ENCODE measurements around the gene ACAD9.
A peak's percentile ranks its signal among the peaks of the same experiment; 100 is the strongest.
"Not testable (repeated sequence)": the region's sequence is repeated elsewhere in the genome, so short reads cannot be mapped to it uniquely, and the experiment has no call there.

The ACAD9 gene

DNA sequence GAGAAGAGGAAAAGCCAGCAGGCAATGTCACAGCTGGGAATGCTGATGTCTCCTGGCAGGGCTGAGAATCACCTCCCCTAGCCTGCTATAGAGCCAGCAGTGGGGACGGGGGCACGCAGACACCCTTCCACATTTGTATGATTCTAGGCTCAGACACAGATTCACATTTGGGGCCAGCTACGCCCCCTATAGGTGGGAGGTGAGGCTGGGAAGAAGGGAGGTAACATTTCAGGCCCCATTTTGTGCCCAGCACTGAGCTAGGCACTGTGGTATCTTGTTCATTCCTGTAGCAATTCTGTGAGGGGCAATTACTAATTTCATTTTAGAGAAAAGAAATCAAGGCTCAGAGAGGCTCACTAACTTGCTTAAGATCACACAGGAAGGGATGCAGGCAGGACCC, 15.9 kb upstream of the ACAD9 start:
- peak; percentile 34 for DNase-seq

DNA sequence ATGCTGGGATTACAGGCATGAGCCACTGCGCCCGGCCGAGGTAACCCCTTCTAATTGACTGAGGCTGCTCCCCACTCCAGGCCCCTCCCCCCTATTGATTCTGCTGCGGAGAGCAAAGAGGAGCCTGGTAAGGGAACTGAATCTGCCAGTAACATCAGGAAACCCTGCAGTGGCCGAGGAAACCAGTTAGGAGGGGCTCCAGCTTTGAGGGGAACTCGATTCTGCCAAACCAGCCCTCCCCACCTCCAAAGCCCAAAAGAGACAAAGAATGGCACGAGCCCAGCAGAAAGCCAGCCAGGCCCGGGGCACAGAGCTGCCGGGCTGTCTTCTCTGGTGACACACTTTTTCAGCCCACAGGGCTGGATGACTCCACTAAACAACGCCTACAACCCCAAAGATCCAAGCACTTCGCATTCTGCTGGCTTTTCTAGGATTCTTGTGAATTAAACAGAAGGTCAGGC, 15.0 kb upstream of the ACAD9 start:
- DNase-seq = no peak

DNA sequence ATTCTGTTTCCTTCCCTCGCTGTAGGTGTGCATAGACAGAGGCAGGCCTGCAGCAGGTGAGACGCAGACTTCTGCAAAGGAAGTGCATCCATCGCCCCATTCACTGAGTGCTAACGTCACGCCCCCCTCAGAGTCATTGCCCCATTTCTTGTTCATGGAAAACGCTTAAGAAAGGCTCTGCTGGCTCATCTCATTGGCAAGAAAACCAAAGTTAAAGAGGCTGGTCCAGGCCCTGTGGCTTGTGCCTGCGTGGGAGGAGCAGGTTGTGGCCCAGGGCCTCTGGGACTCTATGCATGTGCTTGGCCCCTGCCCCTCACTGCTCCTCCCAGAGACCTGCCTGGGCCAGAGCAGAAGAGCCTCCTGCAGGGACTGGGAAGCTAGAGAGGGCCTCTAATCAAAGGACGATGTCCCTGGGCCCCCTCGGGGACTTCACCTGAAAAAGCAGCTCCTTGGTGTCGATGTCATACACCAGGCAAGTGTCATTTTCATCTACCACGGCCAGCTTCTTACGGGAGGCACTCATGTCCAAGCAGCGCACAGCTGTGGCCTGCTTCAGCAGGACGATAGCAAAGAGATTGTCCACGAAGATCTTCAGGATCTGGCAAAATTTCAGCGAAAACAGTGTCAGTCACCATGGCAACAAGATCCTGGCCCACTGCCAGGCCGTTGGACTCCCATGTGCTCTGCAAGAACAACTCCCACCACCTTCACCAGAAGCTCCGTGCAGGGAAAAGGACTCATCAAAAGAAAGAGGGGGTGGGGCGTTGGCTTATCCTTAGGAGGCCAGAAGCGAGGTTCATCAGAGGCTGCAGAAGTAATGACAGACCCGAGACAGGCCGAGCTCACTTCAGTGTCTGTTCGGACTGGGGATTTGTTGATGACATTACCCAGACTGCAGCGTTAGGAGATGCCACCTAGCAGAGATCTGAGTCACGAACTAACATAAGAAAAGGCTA, 14.3 kb upstream of the ACAD9 start:
- peak; percentile 34 for DNase-seq

DNA sequence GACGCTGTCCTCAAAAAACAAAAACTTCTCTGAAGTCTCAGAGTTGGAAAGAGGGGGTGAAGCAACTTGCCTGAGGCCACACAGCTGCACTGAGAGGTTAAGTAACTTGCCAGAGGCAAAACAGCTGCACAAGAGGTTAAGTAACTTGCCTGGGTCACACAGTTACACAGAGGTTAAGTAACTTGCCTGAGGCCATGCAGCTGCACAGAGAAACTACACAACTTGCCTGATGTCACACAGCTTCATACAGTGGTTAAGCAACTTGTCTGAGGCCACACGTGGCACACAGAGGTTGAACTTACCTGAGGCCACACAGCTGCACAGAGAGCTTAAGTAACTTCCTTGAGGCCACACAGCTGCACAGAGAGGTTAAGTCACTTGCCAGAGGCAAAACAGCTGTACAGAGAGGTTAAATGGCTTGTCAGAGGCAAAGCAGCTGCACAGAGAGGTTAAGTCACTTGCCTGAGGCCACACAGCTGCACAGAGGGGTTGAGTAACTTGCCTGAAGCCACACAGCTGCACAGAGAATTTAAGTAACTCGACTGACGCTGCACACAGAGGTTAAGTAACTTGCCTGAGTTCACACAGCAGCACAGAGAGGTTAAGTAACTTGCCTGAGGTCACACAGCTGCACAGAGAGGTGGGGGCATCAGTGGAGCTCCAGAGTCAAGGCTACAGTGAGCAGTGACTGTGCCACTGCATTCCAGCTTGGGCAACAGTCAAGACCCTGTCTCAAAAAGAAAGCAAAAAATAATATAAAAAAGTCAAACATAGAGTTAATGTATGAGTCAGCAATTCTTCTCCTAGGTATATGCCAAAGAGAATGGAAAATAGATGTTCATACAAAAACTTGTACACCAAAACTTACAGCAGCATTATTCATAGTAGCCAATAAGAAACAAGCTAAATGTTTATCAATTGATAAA, 12.0 kb upstream of the ACAD9 start:
- DNase-seq = no peak

DNA sequence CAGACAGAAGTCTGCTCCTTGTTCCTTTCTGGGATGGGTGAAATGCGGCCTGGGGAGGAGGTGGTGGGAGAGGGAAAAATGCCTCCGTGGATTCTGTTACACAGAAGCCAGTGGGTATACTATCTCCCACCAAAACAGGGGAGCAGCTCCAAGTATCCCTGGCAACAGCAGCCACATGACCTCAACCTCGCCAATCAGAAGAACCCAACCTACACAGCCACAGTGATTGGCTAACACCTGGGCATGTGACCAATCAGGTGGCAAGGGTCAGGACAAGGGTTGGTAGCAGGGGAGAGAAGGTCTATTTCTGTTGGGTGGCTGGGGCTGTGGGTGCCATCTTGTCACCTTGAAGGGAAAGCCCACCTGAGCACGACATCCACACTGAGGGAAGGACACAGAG, 9.1 kb upstream of the ACAD9 start:
- DNase-seq = peak; percentile 31

DNA sequence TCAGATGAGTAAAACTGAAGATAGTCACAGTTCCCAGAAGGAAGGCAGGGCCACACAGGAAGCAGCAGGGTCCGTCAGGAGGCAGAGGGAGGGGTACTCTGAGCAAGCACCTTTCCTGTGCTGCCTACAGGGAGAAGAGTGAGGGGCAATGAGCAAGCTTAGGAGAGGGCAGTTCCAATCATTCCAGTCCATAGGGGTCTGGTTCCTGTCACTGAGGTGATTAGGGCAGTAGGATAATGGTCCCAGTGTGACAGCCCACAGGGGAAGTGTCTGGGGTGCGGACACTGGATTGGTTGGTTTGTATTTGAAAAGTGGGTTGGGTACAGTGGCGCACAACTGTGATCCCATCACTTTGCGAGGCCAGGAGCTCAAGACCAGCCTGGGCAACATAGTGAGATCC, 7.1 kb upstream of the ACAD9 start:
- DNase-seq = no peak

DNA sequence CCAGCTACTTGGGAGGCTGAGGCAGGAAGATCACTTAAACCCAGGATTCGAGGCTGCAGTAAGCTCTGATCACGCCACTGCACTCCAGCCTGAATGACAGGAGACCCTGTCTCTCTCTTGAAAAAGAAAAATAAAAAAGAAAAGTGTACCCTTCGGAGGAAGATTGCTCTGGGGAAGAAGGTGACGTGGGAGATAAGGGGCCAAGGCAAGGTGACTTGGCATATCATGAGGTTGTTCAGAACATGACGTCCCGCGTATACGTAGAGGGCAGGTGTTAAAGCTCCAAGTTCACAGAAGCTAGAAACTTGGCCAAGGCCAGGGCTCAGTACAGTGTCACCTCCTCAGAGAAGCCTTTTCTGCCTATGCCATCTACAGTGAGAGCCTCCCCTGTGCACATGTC, 6.7 kb upstream of the ACAD9 start:
- DNase-seq = no peak

DNA sequence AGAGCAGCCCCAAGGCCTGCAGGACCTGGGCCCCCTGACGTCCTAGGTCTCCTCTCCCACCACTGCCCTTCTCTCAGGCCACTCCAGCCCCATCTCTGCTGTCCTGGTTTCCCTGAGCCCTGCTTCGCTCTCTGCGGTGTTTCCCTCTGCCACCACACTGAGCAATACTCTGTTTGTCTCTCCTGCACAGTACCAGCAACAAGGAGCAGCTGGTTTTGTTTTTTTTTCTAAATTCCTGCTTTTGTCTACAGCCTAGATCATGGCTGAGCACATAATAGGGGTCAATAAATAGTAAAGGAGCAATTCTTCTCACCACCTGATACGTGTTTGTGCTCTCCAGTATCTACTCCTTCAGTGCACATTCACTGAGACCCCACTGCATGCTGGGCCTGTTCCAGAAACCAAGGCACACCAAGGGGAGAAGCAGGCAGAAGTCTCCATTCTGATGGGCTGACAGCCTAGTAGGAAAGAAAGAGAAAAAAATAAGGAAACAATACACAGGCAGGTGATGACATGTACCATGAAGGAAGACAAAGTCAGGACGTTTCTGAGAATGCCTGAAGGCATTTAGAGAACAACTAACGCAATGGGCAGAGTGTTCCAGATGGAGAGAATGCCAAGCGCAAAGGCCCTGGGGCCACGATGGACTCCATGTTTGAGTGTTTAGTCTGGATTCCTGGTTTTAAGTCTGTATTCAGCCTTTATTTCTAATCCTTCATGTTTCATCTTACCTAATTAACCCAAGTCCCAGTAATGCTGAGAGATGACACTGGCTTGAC, 6.0 kb upstream of the ACAD9 start:
- DNase-seq = no peak

DNA sequence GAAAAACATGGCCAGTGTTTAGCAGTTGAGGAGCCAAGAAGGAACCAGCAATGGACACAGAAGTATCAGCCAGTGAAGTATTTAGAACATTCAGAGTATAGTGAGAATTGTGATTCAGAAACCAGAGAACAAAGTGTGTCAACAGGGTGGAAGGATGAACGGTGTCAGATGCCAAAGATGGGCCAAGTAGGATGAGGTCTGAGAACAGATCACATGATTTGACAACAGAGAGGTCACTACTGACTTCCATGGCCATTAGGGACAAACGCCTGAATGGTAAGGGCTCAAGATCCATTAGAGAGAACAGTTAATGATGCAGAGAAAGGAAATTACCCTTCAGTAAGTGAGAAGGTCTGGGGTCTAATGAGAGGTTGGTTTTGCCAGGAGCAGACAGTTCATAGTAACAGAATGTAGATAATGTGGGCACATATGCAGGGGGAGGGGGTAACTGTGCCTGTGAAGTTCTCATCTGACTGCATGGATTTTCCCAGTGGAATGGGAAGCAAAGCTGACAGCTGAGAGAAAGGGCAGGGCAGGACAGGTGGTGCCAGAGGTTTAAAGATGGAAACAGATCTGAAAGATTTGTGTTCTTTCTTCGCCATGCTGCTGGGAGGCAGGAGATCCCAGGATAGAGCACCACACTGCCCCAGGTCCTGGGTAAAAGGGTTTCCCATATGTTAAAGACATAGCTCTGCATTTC, 4.8 kb upstream of the ACAD9 start:
- DNase-seq = peak; percentile 26

DNA sequence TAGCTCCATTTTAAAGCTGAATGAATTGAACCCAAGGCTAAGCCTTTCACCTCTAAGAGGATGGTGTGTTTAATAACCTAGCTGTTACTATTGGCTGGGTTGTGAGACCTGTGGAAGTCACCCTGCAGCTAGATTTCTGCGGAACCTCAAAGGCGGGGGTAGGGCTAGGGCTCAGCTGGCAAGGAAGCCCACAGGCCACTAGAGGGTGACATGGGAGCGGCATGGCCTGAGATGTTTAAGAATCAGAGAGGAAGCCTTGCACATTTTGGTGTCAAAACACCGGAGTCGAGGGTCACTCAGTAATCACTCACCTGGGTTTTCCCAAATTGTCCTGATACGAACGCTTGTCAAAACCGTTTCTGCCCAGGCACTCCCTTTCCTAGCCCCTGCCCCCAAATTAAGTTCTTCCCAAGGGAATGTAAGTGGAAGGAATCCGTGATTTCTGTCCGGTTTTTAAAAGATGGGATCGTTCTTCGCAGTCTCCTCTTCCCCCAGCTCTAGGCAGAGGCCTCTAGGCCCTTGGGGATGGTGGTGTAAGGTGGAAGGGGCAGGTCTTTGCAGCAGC, 3.8 kb upstream of the ACAD9 start:
- DNase-seq = peak; percentile 77

DNA sequence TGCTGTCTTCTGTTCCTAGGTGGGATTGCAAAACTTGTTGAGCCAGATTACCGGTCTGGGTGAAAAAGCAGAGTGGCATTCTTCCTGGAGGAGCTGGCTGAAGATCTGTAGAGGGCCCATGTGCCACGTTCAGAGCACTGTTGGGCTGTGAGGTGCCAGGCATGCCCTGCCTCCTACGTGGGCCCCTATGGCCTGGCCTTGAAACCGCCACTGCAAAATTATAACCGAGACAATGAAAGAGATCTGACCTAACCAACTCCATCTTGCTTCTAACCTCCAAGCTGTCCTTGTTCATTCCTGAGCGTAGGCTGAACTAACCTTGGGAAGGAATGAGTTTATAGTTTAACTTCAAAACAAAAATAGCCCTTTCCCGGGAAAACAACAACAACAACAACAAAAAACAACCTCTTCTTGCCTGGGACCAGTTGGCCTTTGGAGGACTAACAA, 1.4 kb upstream of the ACAD9 start:
- no peak for DNase-seq

DNA sequence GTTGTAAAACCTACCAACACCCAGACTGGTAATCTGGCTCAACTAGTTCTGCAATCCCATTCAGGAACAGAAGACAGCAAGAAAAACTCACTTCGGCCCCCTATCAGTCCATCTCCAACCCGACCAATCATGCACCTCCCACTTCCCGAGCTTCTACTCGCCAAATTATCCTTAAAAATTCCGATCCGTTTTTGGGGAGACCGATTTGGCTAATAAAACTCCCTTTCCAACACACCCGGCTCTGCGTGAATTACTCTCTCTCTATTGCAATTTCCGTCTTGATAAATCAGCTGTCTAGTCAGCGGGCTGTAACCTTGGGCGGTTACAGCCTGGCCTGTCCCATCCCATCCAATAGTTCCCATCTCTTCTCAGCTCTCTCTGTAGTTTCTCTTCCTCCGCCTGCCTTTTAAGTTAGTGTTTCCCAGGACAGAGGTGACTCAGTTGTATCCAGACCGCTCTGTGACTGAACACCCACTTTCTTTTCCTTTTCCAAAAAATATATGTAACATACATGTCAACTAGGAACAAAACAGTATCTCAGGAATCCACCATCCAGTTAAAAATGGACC, 780 bp upstream of the ACAD9 start:
- DNase-seq = peak; percentile 45

DNA sequence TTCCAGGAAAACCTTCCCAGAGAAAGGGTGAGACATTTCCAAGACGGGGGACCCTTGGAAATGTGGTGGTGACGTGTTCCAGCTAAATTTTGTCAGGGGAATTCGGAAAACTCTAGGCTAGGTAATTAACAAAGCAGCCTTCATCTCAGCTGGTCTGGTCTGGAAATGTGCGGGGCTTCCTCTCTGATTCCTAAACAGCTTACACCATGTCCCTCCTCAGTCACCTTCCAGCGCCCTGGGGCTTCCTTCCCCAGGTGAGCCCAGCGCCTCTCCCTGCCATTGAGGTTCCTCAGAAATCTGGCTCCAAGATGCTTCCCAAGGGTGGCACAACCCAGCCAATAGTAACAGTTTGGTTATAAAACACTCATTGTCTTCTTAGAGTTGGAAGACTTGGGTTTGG, 571 bp downstream of the ACAD9 start:
- peak; percentile 54 for DNase-seq

DNA sequence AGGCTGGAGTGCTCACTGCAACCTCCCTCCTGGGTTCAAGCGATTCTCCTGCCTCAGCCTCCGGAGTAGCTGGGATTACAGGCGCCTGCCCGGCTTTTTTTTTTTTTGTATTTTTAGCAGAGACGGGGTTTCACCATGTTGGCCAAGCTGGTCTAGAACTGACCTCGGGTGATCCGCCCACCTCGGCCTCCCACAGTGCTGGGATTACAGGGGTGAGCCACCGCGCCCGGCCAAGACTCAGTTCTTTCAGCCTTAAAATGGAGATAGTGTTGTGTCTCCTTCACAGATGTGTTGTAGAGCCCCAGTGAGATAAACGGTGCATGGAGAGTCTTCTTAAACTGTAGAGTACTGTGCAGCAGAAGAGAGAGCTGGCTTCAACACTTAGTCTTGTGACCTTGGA, 1.0 kb downstream of the ACAD9 start:
- DNase-seq = not testable (repeated sequence)

DNA sequence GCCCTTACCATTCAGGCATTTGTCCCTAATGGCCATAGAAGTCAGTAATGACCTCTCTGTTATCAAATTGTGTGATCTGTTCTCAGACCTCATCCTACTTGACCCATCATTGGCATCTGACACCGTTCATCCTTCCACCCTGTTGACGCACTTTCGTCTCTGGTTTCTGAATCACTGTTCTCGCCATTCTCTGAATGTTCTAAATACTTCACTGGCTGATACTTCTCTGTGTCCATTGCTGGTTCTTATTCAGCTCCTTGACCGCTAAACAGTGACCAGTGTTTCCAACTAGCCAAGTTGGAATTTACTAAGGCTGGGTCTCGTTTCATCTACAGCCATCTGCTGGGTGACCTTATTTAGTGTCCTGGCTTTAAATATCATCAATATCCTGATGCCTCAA, 2.2 kb downstream of the ACAD9 start:
- no peak for DNase-seq

DNA sequence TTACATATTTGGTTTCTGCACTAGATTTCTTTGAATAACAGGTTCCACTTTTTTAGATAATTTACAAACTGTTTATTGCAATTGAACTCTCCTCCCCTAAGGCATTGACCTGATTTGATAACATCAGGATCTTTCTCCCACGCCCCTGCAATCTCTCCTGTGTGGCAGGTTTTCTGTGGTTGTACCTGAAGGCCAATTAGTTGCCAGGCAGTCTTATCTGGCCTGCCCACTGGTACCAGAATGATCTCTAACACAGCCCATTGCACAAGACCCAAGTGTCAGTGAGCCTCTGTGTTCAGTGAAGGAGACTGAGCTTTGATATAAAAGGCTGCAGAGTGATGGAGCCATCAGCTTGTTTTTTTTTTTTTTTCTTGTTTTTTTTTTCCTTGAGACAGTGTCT, 3.3 kb downstream of the ACAD9 start:
- no peak for DNase-seq

DNA sequence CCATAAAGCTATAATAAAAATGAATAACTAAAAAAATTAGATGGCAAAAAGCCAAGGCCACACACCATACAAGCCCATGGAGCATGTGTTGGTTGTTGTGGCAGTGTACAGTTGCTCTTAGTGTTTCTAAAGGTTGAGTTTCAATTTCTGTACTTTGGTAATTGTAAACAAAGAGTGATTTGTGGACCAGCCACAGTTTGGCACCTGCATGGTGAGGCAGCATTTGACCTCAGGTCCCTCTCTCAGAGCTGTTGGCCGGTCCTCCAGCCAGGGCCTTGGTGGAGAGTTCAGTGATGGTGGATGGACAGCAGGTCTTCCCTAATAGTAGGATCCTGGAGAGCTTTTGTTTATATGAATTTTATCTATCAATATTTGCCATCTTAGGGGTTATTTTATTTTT, 5.6 kb downstream of the ACAD9 start:
- no peak for DNase-seq

DNA sequence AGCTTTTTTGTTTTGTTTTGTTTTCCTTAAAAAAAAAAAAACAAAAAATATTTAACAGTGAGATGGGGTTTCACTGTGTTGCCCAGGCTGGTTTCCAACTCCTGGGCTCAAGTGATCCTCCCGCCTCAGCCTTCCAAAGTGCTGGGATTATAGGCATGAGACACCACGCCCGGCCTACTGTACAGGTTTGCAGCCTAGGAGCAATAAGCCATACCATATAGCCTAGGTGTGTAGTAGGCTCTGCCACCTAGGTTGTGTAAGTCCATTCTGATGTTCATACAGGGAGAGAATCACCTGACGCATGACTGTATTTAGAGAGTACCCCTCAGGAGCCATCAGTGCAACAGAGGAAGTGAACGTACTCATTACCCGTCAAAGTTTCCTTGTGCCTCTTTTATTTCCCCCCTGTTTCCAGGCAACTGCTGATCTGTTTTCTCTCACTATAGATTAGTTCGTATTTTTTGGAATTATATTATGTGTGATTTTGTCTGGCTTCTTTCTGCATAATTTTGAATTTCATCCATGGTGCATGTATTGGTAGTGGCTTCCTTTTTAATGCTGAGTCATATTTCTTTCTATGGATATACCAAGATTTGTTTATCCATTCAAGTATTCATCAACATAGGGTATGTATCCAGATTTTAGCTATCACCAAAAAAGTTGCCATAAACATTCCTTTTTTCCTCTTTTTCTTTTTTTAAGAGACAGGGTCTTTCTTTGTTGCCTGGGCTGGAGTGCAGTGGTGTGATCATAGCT, 9.9 kb downstream of the ACAD9 start:
- no peak for DNase-seq

DNA sequence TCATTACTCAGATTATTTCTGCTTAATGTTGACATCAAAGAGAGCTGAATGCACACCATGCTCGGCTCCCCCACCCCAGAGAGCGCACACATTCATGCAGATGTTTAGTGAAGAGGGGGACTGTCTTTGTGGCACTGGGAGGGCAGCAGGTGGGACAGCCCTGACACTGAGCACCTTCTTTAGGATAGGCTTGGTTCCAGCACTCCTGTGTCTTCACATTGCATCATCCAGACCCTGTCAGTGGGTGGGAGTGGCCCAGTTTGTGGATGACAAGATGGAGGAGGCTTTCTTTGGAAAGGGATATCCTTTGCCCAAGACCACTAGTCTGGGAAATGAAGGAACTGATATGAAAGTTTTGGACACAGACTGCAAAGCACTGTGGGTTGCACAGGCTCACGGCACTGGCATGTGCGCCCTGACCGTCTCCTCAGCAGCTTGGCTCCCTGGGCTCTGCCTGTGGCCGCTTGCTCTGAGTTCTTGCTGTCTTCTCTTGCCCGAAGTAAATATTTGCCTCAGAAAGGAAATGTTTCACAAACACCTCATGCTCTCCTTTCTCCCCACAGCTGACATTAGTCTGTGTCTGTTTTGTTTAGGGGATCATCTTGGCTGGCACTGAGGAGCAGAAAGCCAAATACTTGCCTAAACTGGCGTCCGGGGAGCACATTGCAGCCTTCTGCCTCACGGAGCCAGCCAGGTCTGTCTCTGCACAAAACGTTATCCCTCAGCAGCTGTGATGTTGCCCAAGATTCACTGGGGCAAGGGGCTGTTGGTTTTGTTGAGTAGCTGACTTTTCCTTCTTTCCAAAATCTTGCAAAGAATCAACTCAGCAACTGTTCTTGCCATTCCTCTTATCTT, 16.6 kb downstream of the ACAD9 start:
- peak; percentile 14 for DNase-seq

DNA sequence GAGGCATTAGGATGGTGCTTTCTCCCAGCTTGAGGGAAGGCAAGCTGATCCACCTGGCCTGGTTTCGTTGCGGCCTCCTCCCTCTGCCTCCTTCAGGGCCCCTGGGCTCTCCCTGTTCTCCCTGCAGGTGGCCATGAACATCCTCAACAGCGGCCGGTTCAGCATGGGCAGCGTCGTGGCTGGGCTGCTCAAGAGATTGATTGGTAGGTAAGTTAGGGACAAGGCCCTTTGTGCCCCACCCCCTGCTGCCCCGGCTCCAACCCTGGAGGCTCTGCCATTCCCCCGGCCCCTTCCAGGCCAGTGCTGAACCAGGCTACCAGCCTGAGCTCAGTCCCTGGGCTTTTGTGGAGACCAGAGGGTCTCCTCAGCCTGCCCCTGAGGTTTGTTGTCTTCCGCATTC, 23.0 kb downstream of the ACAD9 start:
- DNase-seq = no peak
